ENCODE data around the gene R3HDM4. TPM values are rescaled to one million over a fixed set of nuclear protein-coding genes. Genes with fewer than 3 reads are reported as not detected.
"Not testable (repeated sequence)": the region's sequence is repeated elsewhere in the genome, so short reads cannot be mapped to it uniquely, and the experiment has no call there.

The R3HDM4 gene
- total RNA-seq, 1 donor from 2014 or later: 46.0 TPM

DNA sequence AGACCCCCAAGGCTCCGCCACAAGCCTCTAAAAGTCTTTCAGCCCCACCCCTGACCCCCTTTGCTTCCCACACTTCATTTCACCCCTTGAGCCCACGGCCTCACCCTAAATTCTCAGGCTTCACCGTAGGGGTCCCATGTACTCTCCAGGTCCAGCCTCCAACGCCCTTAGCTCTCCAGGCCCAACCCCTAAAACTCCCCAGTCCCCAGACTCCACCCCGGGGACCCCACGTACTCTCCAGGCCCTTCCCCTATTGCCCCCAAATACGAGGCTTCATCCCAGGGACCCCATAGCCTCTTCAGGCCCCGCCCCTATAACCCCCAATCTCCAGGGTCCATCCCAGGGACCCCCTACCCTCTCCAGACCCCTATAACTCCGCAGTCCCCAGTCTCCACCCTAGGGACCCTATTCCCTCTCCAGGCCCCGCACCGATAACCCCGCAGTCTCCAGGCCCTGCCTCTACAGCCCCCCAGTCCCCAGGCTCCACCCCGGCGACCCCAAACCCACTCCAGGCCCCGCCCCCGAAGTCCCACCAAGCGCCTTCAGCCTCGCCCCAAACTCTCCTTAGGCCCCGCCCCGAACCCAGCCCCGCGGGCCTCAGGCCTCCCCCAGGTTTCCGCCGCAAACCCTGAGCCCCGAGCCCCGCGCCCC is 20.7 kb downstream of the R3HDM4 start:
- H3K9me3 ChIP-seq: no peaks in the 10 kb centered on the region
- intact Hi-C loops (cut with DNase I): no loop called here
- ATAC-seq (peak; percentile 14 to 18), DNase-seq (no peak)
- TF ChIP-seq, protein P1, sequence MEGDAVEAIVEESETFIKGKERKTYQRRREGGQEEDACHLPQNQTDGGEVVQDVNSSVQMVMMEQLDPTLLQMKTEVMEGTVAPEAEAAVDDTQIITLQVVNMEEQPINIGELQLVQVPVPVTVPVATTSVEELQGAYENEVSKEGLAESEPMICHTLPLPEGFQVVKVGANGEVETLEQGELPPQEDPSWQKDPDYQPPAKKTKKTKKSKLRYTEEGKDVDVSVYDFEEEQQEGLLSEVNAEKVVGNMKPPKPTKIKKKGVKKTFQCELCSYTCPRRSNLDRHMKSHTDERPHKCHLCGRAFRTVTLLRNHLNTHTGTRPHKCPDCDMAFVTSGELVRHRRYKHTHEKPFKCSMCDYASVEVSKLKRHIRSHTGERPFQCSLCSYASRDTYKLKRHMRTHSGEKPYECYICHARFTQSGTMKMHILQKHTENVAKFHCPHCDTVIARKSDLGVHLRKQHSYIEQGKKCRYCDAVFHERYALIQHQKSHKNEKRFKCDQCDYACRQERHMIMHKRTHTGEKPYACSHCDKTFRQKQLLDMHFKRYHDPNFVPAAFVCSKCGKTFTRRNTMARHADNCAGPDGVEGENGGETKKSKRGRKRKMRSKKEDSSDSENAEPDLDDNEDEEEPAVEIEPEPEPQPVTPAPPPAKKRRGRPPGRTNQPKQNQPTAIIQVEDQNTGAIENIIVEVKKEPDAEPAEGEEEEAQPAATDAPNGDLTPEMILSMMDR (IDR thresholded peaks at IDR 0.05): no peak
- no peaks in the 10 kb centered on the region for H3K27me3 ChIP-seq (ENCODE audit: low read depth)
- peak overlapping the region; percentile 81 for H3K4me3 ChIP-seq
- H3K36me3 ChIP-seq: peaks cover 41% of the 10 kb centered on the region
- H3K27ac ChIP-seq: peak overlapping the region; percentile 94
- peaks cover 12% of the 10 kb centered on the region for H3K4me1 ChIP-seq

DNA sequence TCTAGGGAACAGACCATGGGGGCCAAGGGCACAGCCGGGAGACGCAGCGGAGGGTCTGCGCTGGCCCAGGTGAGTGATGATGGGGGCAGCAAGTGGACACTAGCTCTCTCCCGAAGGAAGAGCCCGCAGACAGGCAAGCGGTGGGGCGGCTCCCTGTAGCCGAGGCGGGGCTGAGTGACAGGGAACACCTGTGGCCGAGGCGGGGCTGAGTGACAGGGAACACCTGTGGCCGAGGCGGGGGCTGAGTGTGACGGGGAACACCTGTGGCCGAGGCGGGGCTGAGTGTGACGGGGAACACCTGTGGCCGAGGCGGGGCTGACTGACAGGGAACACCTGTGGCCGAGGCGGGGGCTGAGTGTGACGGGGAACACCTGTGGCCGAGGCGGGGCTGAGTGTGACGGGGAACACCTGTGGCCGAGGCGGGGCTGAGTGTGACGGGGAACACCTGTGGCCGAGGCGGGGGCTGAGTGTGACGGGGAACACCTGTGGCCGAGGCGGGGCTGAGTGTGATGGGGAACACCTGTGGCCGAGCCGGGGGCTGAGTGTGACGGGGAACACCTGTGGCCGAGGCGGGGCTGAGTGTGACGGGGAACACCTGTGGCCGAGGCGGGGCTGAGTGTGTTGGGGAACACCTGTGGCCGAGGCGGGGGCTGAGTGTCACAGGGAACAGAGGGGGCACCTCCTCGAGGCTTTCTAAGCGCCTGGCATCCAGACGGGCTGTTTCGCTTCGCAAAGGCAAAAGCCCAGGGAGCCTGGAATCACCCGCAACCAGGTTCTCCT is 21.4 kb downstream of the R3HDM4 start:
- H3K27me3 ChIP-seq (ENCODE audit: low read depth); H3K9me3 ChIP-seq; intact Hi-C loops (cut with DNase I); ATAC-seq: not testable (repeated sequence)
- Histone ChIP-seq H3K4me3 (peak overlapping the region; percentile 81), H3K4me1 (peaks cover 12% of the 10 kb centered on the region), H3K36me3 (peaks cover 41% of the 10 kb centered on the region), H3K27ac (peak overlapping the region; percentile 94)
- peak; percentile 74 for DNase-seq

DNA sequence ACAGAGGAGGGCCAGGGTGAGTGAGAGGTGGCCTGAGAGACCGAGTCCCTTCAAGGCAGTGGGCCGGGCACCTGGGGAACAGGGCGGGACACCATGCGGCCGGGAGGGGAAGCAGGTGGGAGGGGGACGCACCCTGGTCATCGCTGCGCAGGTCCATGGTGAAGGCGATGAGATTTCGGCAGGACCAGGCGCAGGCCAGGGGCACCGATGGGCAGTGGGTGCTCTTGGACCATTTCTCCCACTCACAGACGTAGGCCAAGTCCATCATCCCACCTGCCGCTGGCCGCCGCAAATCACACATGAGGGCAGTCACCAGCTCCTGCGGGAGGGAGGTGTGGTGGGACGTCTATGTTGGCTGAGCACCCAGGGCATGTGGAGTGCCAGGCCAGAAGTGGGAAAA is 22.2 kb downstream of the R3HDM4 start:
- DNase-seq (no peak), ATAC-seq (no peak)
- no peaks in the 10 kb centered on the region for H3K27me3 ChIP-seq (ENCODE audit: low read depth)
- no peaks in the 10 kb centered on the region for H3K9me3 ChIP-seq
- no peak overlapping the region for H3K4me3 ChIP-seq
- no peak overlapping the region for H3K27ac ChIP-seq
- intact Hi-C loops (cut with DNase I): no loop called here
- H3K4me1 ChIP-seq: peaks cover 12% of the 10 kb centered on the region
- TF ChIP-seq, protein P1 (IDR thresholded peaks at IDR 0.05): no peak
- H3K36me3 ChIP-seq: peaks cover 48% of the 10 kb centered on the region

DNA sequence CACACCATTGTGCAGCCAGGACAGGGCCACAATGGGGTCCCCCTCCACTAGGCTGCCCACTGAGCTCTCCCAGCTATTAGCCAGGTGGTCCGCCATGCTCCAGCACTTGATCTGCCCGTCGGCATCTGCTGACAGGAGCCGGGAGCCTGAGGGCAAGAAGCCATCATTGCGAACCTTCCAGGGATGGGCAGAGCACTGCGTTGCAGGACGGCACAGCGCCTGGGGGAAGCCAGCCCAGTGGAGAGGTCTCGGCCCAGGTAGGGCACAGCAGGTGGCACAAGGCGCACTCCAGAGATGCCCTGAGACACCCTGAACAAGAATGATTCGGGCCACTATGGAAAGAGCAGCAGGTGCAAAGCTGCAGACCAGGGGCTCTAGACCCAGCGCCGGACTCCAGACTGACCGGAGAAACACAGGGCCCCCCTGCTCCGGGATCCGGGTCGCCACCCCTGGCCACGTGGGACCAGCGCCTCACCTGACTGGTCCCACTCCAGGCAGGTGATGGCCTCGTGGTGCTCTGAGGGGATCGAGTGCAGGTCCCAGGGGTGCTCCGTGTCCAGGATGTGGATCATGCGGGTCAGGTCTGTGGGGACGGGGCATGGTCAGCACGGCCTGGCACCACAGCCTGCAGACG is 23.2 kb downstream of the R3HDM4 start:
- no peak overlapping the region for H3K27ac ChIP-seq
- ATAC-seq (no peak), DNase-seq (no peak)
- H3K4me1 ChIP-seq: peaks cover 12% of the 10 kb centered on the region
- no peaks in the 10 kb centered on the region for H3K9me3 ChIP-seq
- TF ChIP-seq, protein P1 (IDR thresholded peaks at IDR 0.05): no peak
- intact Hi-C loops (cut with DNase I): no loop called here
- no peak overlapping the region for H3K4me3 ChIP-seq
- no peaks in the 10 kb centered on the region for H3K27me3 ChIP-seq (ENCODE audit: low read depth)
- H3K36me3 ChIP-seq: peaks cover 58% of the 10 kb centered on the region

DNA sequence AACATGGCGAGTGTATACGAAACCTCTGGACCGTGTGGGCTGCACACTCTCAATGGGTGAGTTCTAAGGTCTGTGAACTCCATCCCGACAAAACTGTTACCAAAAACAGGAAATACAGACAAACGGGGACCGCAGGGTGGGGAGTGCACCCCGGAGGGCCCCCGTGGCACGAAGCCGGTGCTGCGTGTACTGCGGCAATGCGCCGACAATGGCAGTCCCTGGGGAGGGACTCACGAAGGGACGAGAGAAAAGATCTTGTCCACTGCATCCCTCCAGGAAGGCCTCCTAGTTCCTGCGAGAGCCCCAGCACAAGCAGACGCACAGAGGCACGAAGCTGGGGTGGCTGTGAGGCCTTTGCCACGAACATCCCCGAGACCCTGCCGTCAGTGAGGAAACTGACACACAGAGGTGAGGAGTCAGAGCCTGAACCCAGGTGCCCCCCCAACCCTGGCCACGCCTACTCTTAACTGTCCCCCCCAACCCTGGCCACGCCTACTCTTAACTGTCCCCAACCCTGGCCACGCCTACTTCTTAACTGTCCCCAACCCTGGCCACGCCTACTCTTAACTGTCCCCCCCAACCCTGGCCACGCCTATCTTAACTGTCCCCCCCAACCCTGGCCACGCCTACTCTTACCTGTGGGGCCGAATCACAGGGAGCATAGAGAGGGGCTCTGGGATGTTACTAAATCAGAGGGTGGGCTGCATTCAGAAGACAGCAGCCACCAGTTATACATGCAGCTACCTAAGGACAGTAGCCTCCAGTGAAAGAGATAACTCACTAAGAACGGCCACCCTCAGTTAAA is 24.2 kb downstream of the R3HDM4 start:
- no peaks in the 10 kb centered on the region for H3K9me3 ChIP-seq
- TF ChIP-seq, protein P1 (IDR thresholded peaks at IDR 0.05): no peak
- no peaks in the 10 kb centered on the region for H3K27me3 ChIP-seq (ENCODE audit: low read depth)
- H3K36me3 ChIP-seq: peaks cover 68% of the 10 kb centered on the region
- H3K4me3 ChIP-seq: no peak overlapping the region
- no peak for DNase-seq
- no peak overlapping the region for H3K27ac ChIP-seq
- no peak for ATAC-seq
- H3K4me1 ChIP-seq: peaks cover 9% of the 10 kb centered on the region
- intact Hi-C loops (cut with DNase I): no loop called here

Measured in lower lobe of right lung (tissue), 2 donors.